H1 (cell line): ENCODE data around the gene AK8. TPM values are rescaled to one million over a fixed set of nuclear protein-coding genes. Genes with fewer than 3 reads are reported as not detected.

Source experiments
- CTCF ChIA-PET: fragments of 300-600 bp; sonication (Branson Sonifier 250); formaldehyde crosslinking; loops from one replicate; lab custom pipeline; 2021; ENCODE audit not compliant: partially characterized antibody; lab: Charles Lee
- POLR2A ChIA-PET: fragments of 300-600 bp; sonication (Branson Sonifier 250); formaldehyde crosslinking; loops from one replicate; lab custom pipeline; 2021; ENCODE audit warnings: inconsistent platforms; ENCODE audit not compliant: partially characterized antibody; lab: Charles Lee
- DNase-seq, 2 experiments: peaks; one replicate each; pipeline versions ENCODE4 v3.0.0 to v3.0.0-alpha.2; 2010 to 2022; ENCODE audit warnings: low spot score in 2 of 2, low read depth in 1 of 2, mixed read lengths in 1 of 2
- FAIRE-seq: peaks from 2 replicates; lab custom pipeline; 2011; peaks lifted over from hg19 to GRCh38; lab: Jason Lieb, UNC
- H2AFZ ChIP-seq: 2 replicates; pipeline ENCODE4 v1.8.1; 2012; ENCODE audit warnings: low read length, inconsistent platforms
- H2AK5ac ChIP-seq: 2 replicates; pipeline ENCODE4 v1.6.1; 2013; ENCODE audit warnings: low read depth, low read length
- H2BK120ac ChIP-seq: replicated peaks from 2 replicates; pipeline ENCODE3; 2013; ENCODE audit warnings: low read depth, low read length, inconsistent platforms
- H2BK12ac ChIP-seq: 2 replicates; pipeline ENCODE4 v1.6.1; 2013; ENCODE audit warnings: low read depth, low read length
- H2BK15ac ChIP-seq: 2 replicates; pipeline ENCODE4 v1.6.1; 2013; ENCODE audit warnings: low read length
- H2BK20ac ChIP-seq: 2 replicates; pipeline ENCODE4 v1.6.1; 2013; ENCODE audit warnings: low read length
- H2BK5ac ChIP-seq: 2 replicates; pipeline ENCODE4 v1.6.1; 2013; ENCODE audit warnings: low read depth, low read length
- H3K14ac ChIP-seq: 2 replicates; pipeline ENCODE4 v1.6.1; 2013; ENCODE audit warnings: inconsistent platforms; ENCODE audit not compliant: insufficient read length
- H3K18ac ChIP-seq: 2 replicates; pipeline ENCODE4 v1.6.1; 2013; ENCODE audit warnings: low read length; ENCODE audit errors: extremely low read depth
- H3K23ac ChIP-seq: 2 replicates; pipeline ENCODE4 v1.6.1; 2013; ENCODE audit warnings: inconsistent platforms; ENCODE audit not compliant: insufficient read length
- H3K23me2 ChIP-seq: 2 replicates; pipeline ENCODE4 v1.6.1; 2013; ENCODE audit warnings: low read depth, low read length
- H3K27ac ChIP-seq: 2 replicates; pipeline ENCODE4 v1.6.1; 2011; ENCODE audit warnings: low read depth, low read length, inconsistent platforms
- H3K27me3 ChIP-seq, 4 experiments: replicated peaks in 1 of 4; 1 replicate in 1 of 4; 2 replicates in 3 of 4; pipeline versions ENCODE4 v1.6.1 to v1.8.1; 2011 to 2013; ENCODE audit warnings: low read length in 3 of 4, mild to moderate bottlenecking in 3 of 4, inconsistent platforms in 2 of 4, mixed read lengths in 2 of 4, moderate library complexity in 1 of 4; ENCODE audit not compliant: control insufficient read depth in 3 of 4, insufficient read depth in 3 of 4; ENCODE audit errors: extremely low read depth in 1 of 4
- H3K36me3 ChIP-seq, 4 experiments: 2 replicates each; pipeline versions ENCODE4 v1.6.1 to v1.8.1; 2011 to 2013; ENCODE audit warnings: mild to moderate bottlenecking in 4 of 4, low read length in 3 of 4, moderate library complexity in 2 of 4, control low read depth in 1 of 4, inconsistent platforms in 1 of 4; ENCODE audit not compliant: insufficient read depth in 4 of 4, control insufficient read depth in 2 of 4
- H3K4ac ChIP-seq: replicated peaks from 2 replicates; pipeline ENCODE3; 2013; ENCODE audit warnings: low read length, low read depth, mixed read lengths, inconsistent platforms; ENCODE audit not compliant: insufficient read length
- H3K4me1 ChIP-seq, 4 experiments: replicated peaks in 1 of 4; 1 replicate in 1 of 4; 2 replicates in 3 of 4; pipeline versions ENCODE4 v1.6.1 to v1.8.1; 2011 to 2013; ENCODE audit warnings: low read length in 3 of 4, inconsistent platforms in 2 of 4, mixed read lengths in 1 of 4; ENCODE audit not compliant: insufficient read depth in 4 of 4, control insufficient read depth in 3 of 4
- H3K4me2 ChIP-seq, 2 experiments: 2 replicates each; pipeline versions ENCODE4 v1.6.1 to v1.8.1; 2011 to 2013; ENCODE audit warnings: low read depth in 2 of 2, low read length in 2 of 2, control low read depth in 1 of 2, inconsistent platforms in 1 of 2, mild to moderate bottlenecking in 1 of 2; ENCODE audit not compliant: insufficient read depth in 1 of 2
- H3K4me3 ChIP-seq, 4 experiments: fragments of 200-600, 300-600 bp in 1 of 4; sonication (generic), shearing (Covaris generic), sonication (Bioruptor Twin) in 1 of 4; 2 replicates each; pipeline versions ENCODE4 v1.5.1 to v1.8.1; 2011 to 2016; ENCODE audit warnings: low read length in 4 of 4, low read depth in 3 of 4, control low read depth in 2 of 4, inconsistent platforms in 2 of 4, mild to moderate bottlenecking in 2 of 4, mixed read lengths in 1 of 4, moderate library complexity in 1 of 4; ENCODE audit not compliant: insufficient read depth in 2 of 4; ENCODE audit errors: extremely low read depth in 1 of 4
- H3K56ac ChIP-seq: replicated peaks from 2 replicates; pipeline ENCODE3; 2013; ENCODE audit warnings: low read depth, mild to moderate bottlenecking, mixed read lengths, low read length, inconsistent platforms; ENCODE audit not compliant: insufficient read length
- H3K79me1 ChIP-seq: 2 replicates; pipeline ENCODE4 v1.6.1; 2013; ENCODE audit warnings: low read depth, low read length, control low read depth
- H3K79me2 ChIP-seq, 2 experiments: 2 replicates each; pipeline versions ENCODE4 v1.6.1 to v1.8.1; 2012 to 2013; ENCODE audit warnings: low read length in 2 of 2, mild to moderate bottlenecking in 2 of 2, inconsistent platforms in 1 of 2; ENCODE audit not compliant: insufficient read depth in 2 of 2, control insufficient read depth in 1 of 2
- H3K9ac ChIP-seq, 4 experiments: replicated peaks in 1 of 4; 1 replicate in 1 of 4; 2 replicates in 3 of 4; pipeline versions ENCODE4 v1.6.1 to v1.8.1; 2011 to 2013; ENCODE audit warnings: low read depth in 3 of 4, low read length in 3 of 4, control low read depth in 2 of 4, mild to moderate bottlenecking in 2 of 4, moderate library complexity in 2 of 4, inconsistent platforms in 1 of 4; ENCODE audit errors: extremely low read depth in 1 of 4
- H3K9me3 ChIP-seq, 2 experiments: 2 replicates each; pipeline versions ENCODE4 v1.6.1 to v1.8.1; 2012 to 2013; ENCODE audit warnings: mild to moderate bottlenecking in 2 of 2, moderate library complexity in 2 of 2, control low read depth in 1 of 2, inconsistent platforms in 1 of 2, low read depth in 1 of 2, low read length in 1 of 2, mixed read lengths in 1 of 2; ENCODE audit not compliant: insufficient read depth in 2 of 2
- H4K20me1 ChIP-seq, 2 experiments: replicated peaks in 1 of 2; 2 replicates each; pipeline versions ENCODE3 to v1.8.1; 2011 to 2013; ENCODE audit warnings: inconsistent platforms in 2 of 2, low read length in 2 of 2, mild to moderate bottlenecking in 1 of 2; ENCODE audit not compliant: insufficient read depth in 2 of 2, control insufficient read depth in 1 of 2
- H4K5ac ChIP-seq: 2 replicates; pipeline ENCODE4 v1.6.1; 2013; ENCODE audit warnings: low read length, low read depth, mixed read lengths, inconsistent platforms; ENCODE audit not compliant: insufficient read length
- H4K8ac ChIP-seq: 2 replicates; pipeline ENCODE4 v1.8.0; 2013; ENCODE audit warnings: mild to moderate bottlenecking, moderate library complexity, low read length, inconsistent platforms; ENCODE audit not compliant: insufficient read depth; ENCODE audit errors: extremely low read depth
- H4K91ac ChIP-seq: replicated peaks from 2 replicates; pipeline ENCODE3; 2013; ENCODE audit warnings: low read length, mixed read lengths, inconsistent platforms; ENCODE audit not compliant: insufficient read length
- ATF2 ChIP-seq: IDR thresholded peaks from 2 replicates; pipeline ENCODE4 v1.6.1; 2012; ENCODE audit warnings: low read length, inconsistent platforms
- CTCF ChIP-seq, 3 experiments: IDR thresholded peaks; 1 replicate in 2 of 3; 2 replicates in 1 of 3; pipeline versions ENCODE4 v1.5.1 to v1.6.1; 2011; ENCODE audit warnings: low read length in 3 of 3, mild to moderate bottlenecking in 3 of 3, inconsistent platforms in 2 of 3, low read depth in 1 of 3, moderate library complexity in 1 of 3; ENCODE audit not compliant: insufficient read depth in 1 of 3; ENCODE audit errors: control extremely low read depth in 1 of 3
- GTF2F1 ChIP-seq: IDR thresholded peaks from 2 replicates; pipeline ENCODE4 v1.6.1; 2012; ENCODE audit warnings: low read depth, low read length, improper control_type of control experiment, borderline replicate concordance
- RXRA ChIP-seq: IDR thresholded peaks from 2 replicates; pipeline ENCODE4 v1.6.1; 2011; ENCODE audit warnings: low read depth, mild to moderate bottlenecking, low read length, moderate library complexity; ENCODE audit not compliant: insufficient read depth
- SIRT6 ChIP-seq: IDR thresholded peaks from one replicate; pipeline ENCODE4 v1.7.1; 2012; ENCODE audit warnings: low read length, inconsistent platforms
- WGBS, 2 experiments: shearing (Covaris generic) in 1 of 2; methylation state at CpG; one replicate each; pipeline versions ENCODE4 v1.1.6 to v1.1.7; 2013 to 2015; ENCODE audit warnings: low lambda C conversion rate in 2 of 2, mixed read lengths in 2 of 2, inconsistent platforms in 1 of 2, low coverage in 1 of 2, missing lambda C conversion rate in 1 of 2; ENCODE audit not compliant: insufficient replicate concordance in 2 of 2, insufficient coverage in 1 of 2, insufficient read length in 1 of 2; ENCODE audit errors: extremely low coverage in 1 of 2, missing lambda C conversion rate in 1 of 2; 5-methylcytosine and 5-hydroxymethylcytosine counted together
- polyA plus RNA-seq, 7 experiments: library from polyadenylated mRNA; depleted of rRNA in 3 of 7; stranded (reverse) in 5 of 7; unstranded in 2 of 7; fragments of >200 nt in 5 of 7; fragments of 200-250 nt in 2 of 7; gene quantifications; 1 replicate in 5 of 7; 2 replicates in 1 of 7; 4 replicates in 1 of 7; pipeline versions ENCODE4 v1.2.1 to v1.2.3, GENCODE V29; 2011 to 2013; ENCODE audit warnings: missing spikeins in 2 of 7, mixed read lengths in 2 of 7
- total RNA-seq: library from RNA; stranded (reverse); fragmentation: NEBNext Ultra II Directional; extraction: Animal tissue kit (Norgen Biotek cat#: 25700); gene quantifications from 2 replicates; pipeline ENCODE4 v1.2.1, GENCODE V29; 2021
- TF ChIP-seq, protein P1 (sequence below): IDR thresholded peaks from 2 replicates; pipeline ENCODE4 v1.6.1; 2012; ENCODE audit warnings: inconsistent platforms

AK8 gene
- total and polyA plus RNA-seq, 2 of the 8 experiments (the other 6 are each of a cell fraction or from before 2014, with no cell fraction given) = 0.35 to 0.48 TPM

DNA sequence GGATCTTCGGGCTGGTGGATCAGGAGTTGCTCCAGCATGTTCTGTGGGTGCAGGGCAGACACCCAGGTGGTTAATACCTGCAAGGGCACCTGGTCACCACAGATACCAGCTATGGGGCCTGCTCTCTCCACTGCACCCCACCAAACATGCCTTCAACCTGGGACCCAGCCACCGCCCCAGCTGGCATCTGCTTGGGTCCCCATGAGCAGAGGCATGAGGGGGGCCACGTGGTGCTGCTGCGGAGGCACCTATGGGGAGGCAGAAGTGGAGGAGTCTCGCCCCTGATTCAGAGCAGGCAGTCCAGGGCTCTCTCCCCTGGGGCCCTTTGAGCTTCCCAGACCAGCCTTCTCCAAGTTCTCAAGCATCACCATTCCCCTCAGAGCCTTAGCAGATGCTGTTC, 2.9 kb downstream of the AK8 start:
- no peak overlapping the region for H2BK5ac ChIP-seq
- WGBS, 2 experiments = 70% methylated on average over 5 of the region's 5 CpGs; no CpG with 5 or more reads in 1 of the 2 experiments
- H2AK5ac ChIP-seq = no peak overlapping the region
- FAIRE-seq = no peak
- no peak overlapping the region for H3K4me3 ChIP-seq
- H3K18ac ChIP-seq = no peak overlapping the region
- H3K14ac ChIP-seq = no peak overlapping the region
- H3K56ac ChIP-seq = no peak overlapping the region
- no peak overlapping the region for H3K9ac ChIP-seq
- H4K8ac ChIP-seq = no peak overlapping the region
- ChIA-PET POLR2A (interaction anchor here (0.9 to 1.7 kb wide), 4 partner anchors 10 to 81 kb away, joined by 3 to 5 read pairs (median 3); no protein-coding TSS in a partner anchor), CTCF (interaction anchor here (1.2 to 2.0 kb wide), 4 partner anchors 17 to 102 kb away, joined by 3 to 8 read pairs (median 5); no protein-coding TSS in a partner anchor)
- peaks cover 0 to 6% (median 0%) of the 10 kb centered on the region in 4 experiments; a peak in 1 of 7 replicates for H3K4me1 ChIP-seq
- no peak overlapping the region for H4K91ac ChIP-seq
- H3K79me2 ChIP-seq = no peaks in the 10 kb centered on the region
- no peak overlapping the region for H3K4ac ChIP-seq
- no peak overlapping the region for H3K23ac ChIP-seq
- no peak overlapping the region for H2AFZ ChIP-seq
- H3K27me3 ChIP-seq = peaks cover 0 to 14% (median 9%) of the 10 kb centered on the region in 4 experiments; a peak in 6 of 7 replicates
- no peaks in the 10 kb centered on the region for H3K9me3 ChIP-seq
- H4K5ac ChIP-seq = no peak overlapping the region
- no peak overlapping the region for H2BK20ac ChIP-seq
- H2BK12ac ChIP-seq = no peak overlapping the region
- H2BK120ac ChIP-seq = no peak overlapping the region
- no peaks in the 10 kb centered on the region for H4K20me1 ChIP-seq
- no peak overlapping the region for H3K27ac ChIP-seq
- H2BK15ac ChIP-seq = no peak overlapping the region
- peaks cover 7% of the 10 kb centered on the region; the same call in 1 of the 2 replicates for H3K23me2 ChIP-seq
- H3K79me1 ChIP-seq = no peaks in the 10 kb centered on the region
- no peak for DNase-seq
- no peak overlapping the region for H3K4me2 ChIP-seq
- no peaks in the 10 kb centered on the region for H3K36me3 ChIP-seq
- TF ChIP-seq CTCF (IDR thresholded peaks at IDR 0.05; ENCODE audit: control extremely low read depth in 1 of 3, insufficient read depth in 1 of 3, low read depth in 1 of 3, low read length in 3 of 3) (no peak), RXRA (no peak), SIRT6 (no peak), ATF2 (no peak), GTF2F1 (no peak)
- TF ChIP-seq, protein P1, sequence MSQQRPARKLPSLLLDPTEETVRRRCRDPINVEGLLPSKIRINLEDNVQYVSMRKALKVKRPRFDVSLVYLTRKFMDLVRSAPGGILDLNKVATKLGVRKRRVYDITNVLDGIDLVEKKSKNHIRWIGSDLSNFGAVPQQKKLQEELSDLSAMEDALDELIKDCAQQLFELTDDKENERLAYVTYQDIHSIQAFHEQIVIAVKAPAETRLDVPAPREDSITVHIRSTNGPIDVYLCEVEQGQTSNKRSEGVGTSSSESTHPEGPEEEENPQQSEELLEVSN = no peak
